ENCODE results near the gene RTBDN.

DNA sequence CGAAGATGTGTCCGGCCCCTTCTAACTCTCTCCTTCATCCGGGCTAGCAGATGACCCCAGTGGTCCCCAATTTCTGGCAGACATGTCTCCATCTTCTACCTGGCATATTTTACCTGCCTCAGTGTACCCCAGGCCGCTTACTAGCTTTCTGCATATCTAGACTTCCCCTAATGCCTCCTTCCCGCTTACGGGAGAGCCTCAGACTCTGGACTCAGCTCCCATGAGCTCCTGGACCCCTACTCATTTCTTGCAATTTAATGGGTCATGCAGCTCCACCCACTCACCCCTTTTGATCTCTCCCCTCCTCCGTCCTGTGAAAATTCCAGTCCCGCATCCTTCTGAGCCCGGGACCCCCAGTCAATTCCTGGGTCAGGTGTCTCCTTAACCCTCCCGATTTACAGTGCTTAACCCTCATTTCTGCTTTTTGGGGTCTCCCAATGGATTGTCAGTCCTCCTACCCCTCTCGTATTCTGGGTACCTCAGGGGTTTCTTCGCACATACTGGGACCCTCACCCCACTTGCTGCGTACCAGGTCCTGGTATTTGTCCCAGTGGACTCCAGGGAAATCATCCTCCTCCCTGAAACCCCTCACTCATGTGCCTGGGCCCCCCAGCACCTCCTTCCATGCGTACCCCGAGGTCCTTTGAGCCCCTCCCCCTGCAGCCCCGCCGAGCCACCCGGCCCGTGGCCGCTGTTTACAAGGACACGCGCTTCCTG, 43.6 kb downstream of the RTBDN start:
- TF ChIP-seq, protein P1, sequence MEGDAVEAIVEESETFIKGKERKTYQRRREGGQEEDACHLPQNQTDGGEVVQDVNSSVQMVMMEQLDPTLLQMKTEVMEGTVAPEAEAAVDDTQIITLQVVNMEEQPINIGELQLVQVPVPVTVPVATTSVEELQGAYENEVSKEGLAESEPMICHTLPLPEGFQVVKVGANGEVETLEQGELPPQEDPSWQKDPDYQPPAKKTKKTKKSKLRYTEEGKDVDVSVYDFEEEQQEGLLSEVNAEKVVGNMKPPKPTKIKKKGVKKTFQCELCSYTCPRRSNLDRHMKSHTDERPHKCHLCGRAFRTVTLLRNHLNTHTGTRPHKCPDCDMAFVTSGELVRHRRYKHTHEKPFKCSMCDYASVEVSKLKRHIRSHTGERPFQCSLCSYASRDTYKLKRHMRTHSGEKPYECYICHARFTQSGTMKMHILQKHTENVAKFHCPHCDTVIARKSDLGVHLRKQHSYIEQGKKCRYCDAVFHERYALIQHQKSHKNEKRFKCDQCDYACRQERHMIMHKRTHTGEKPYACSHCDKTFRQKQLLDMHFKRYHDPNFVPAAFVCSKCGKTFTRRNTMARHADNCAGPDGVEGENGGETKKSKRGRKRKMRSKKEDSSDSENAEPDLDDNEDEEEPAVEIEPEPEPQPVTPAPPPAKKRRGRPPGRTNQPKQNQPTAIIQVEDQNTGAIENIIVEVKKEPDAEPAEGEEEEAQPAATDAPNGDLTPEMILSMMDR (IDR thresholded peaks at IDR 0.05; ENCODE audit: insufficient read depth, low read length) = no peak
- no peak for TF ChIP-seq GABPA (IDR thresholded peaks at IDR 0.05; ENCODE audit: low read depth)
- no peak for TF ChIP-seq POLR2AphosphoS5 (IDR thresholded peaks at IDR 0.05; ENCODE audit: low read depth)
- TF ChIP-seq, protein P2, sequence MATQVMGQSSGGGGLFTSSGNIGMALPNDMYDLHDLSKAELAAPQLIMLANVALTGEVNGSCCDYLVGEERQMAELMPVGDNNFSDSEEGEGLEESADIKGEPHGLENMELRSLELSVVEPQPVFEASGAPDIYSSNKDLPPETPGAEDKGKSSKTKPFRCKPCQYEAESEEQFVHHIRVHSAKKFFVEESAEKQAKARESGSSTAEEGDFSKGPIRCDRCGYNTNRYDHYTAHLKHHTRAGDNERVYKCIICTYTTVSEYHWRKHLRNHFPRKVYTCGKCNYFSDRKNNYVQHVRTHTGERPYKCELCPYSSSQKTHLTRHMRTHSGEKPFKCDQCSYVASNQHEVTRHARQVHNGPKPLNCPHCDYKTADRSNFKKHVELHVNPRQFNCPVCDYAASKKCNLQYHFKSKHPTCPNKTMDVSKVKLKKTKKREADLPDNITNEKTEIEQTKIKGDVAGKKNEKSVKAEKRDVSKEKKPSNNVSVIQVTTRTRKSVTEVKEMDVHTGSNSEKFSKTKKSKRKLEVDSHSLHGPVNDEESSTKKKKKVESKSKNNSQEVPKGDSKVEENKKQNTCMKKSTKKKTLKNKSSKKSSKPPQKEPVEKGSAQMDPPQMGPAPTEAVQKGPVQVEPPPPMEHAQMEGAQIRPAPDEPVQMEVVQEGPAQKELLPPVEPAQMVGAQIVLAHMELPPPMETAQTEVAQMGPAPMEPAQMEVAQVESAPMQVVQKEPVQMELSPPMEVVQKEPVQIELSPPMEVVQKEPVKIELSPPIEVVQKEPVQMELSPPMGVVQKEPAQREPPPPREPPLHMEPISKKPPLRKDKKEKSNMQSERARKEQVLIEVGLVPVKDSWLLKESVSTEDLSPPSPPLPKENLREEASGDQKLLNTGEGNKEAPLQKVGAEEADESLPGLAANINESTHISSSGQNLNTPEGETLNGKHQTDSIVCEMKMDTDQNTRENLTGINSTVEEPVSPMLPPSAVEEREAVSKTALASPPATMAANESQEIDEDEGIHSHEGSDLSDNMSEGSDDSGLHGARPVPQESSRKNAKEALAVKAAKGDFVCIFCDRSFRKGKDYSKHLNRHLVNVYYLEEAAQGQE (IDR thresholded peaks at IDR 0.05; ENCODE audit: insufficient replicate concordance, low read depth) = no peak
- TF ChIP-seq SPI1 (IDR thresholded peaks at IDR 0.05; ENCODE audit: borderline replicate concordance, low read depth) = peak; percentile 4; the same call in 1 of the 2 replicates

Measured in HL-60 (cell line).